Gastroesophageal sphincter (tissue), 4 donors: ENCODE results near the gene TGFBR2. TPM values are rescaled to one million over a fixed set of nuclear protein-coding genes. Genes with fewer than 3 reads are reported as not detected.
A peak's percentile ranks its signal among the peaks of the same experiment; 100 is the strongest.
"Not testable (repeated sequence)": the region's sequence is repeated elsewhere in the genome, so short reads cannot be mapped to it uniquely, and the experiment has no call there.

ENCODE experiments used
- ATAC-seq: fragments of 150-250 bp; one replicate; pipeline ENCODE4 v1.9.1; 2016; ENCODE audit warnings: mild to moderate bottlenecking, moderate library complexity
- H3K27ac ChIP-seq, 4 donors: fragments of 200-600 bp; sonication (generic) in 3 of 4; 1 replicate in 3 of 4; 2 replicates in 1 of 4; pipeline ENCODE4 v1.5.1; 2016 to 2019
- H3K27me3 ChIP-seq: fragments of 200-600 bp; sonication (generic); one replicate; pipeline ENCODE4 v1.5.1; 2019
- H3K36me3 ChIP-seq, 2 donors: fragments of 200-600 bp; sonication (generic); one replicate each; pipeline ENCODE4 v1.5.1; 2019; ENCODE audit warnings: control low read depth in 1 of 2
- H3K4me1 ChIP-seq, 3 donors: fragments of 200-600 bp; sonication (generic); 1 replicate in 2 of 3; 2 replicates in 1 of 3; pipeline ENCODE4 v1.5.1; 2016 to 2019; ENCODE audit warnings: control low read depth in 2 of 3
- H3K4me3 ChIP-seq, 2 donors: fragments of 200-600 bp; sonication (generic); one replicate each; pipeline ENCODE4 v1.5.1; 2019; ENCODE audit warnings: mild to moderate bottlenecking in 1 of 2, moderate library complexity in 1 of 2
- H3K9me3 ChIP-seq, 3 donors: fragments of 200-600 bp; sonication (generic); one replicate each; pipeline ENCODE4 v1.5.1; 2017 to 2019; ENCODE audit warnings: control low read depth in 2 of 3
- CTCF ChIP-seq, 4 experiments: fragments of 200-600 bp in 2 of 4; fragments of 450-650 bp in 2 of 4; sonication (generic) in 1 of 4; IDR thresholded peaks; one replicate each; pipeline ENCODE4 v1.5.1; 2017 to 2019; ENCODE audit warnings: antibody characterized with exemption in 4 of 4, mild to moderate bottlenecking in 2 of 4, moderate library complexity in 2 of 4
- EP300 ChIP-seq: sonication (generic); formaldehyde crosslinking; IDR thresholded peaks from one replicate; pipeline ENCODE4 v1.6.1; 2017; ENCODE audit warnings: antibody characterized with exemption, mild to moderate bottlenecking
- POLR2A ChIP-seq, 2 donors: fragments of 450-650 bp; IDR thresholded peaks; one replicate each; pipeline ENCODE4 v1.6.1; 2017; ENCODE audit warnings: antibody characterized with exemption in 2 of 2, mild to moderate bottlenecking in 2 of 2, moderate library complexity in 1 of 2
- POLR2AphosphoS5 ChIP-seq: sonication (generic); formaldehyde crosslinking; IDR thresholded peaks from one replicate; pipeline ENCODE4 v1.6.1; 2017; ENCODE audit warnings: antibody characterized with exemption
- WGBS, 2 donors: methylation state at CpG; one replicate each; pipeline ENCODE4 v1.1.5; 2018; ENCODE audit warnings: low coverage in 1 of 2; 5-methylcytosine and 5-hydroxymethylcytosine counted together
- total RNA-seq, 4 donors: library from RNA; depleted of rRNA; stranded (reverse); fragments of >200 nt; gene quantifications; one replicate each; pipeline ENCODE4 v1.1.0, GENCODE V29; 2016

The TGFBR2 gene
- total RNA-seq, 4 donors from 2014 or later: 174 to 297 (median 231) TPM

GRCh38 chr3:30623351-30623750, 16.9 kb downstream of the TGFBR2 start:
- 72 to 90% methylated on average over 2 to 5 of the region's 5 CpGs for WGBS, 2 donors
- H3K36me3 ChIP-seq: peaks cover 0 to 26% of the 10 kb centered on the region in 2 donors
- H3K27ac ChIP-seq: peak overlapping the region in 2 of 4 donors; percentile 32 to 59
- no peak overlapping the region for H3K4me3 ChIP-seq
- no peak for ATAC-seq
- no peaks in the 10 kb centered on the region for H3K9me3 ChIP-seq
- no peak for TF ChIP-seq EP300
- TF ChIP-seq POLR2A (IDR thresholded peaks at IDR 0.05): no peak
- TF ChIP-seq POLR2AphosphoS5: no peak
- TF ChIP-seq CTCF (IDR thresholded peaks at IDR 0.05): no peak
- H3K4me1 ChIP-seq: peaks cover 33 to 100% (median 51%) of the 10 kb centered on the region in 3 donors
- no peaks in the 10 kb centered on the region for H3K27me3 ChIP-seq

- 69 to 83% methylated on average over 6 of the region's 6 CpGs for WGBS, 2 donors
- peaks cover 0 to 23% of the 10 kb centered on the region in 2 donors for H3K36me3 ChIP-seq
- not testable (repeated sequence) for ATAC-seq, H3K9me3 ChIP-seq, H3K27me3 ChIP-seq, H3K4me3 ChIP-seq
- peak overlapping the region in 3 of 4 donors; percentile 1 to 77 (median 31) for H3K27ac ChIP-seq
- H3K4me1 ChIP-seq: peaks cover 34 to 100% (median 62%) of the 10 kb centered on the region in 3 donors
Measured at GRCh38 chr3:30624480-30624879, 18.1 kb downstream of the TGFBR2 start.

- peaks cover 39 to 100% (median 57%) of the 10 kb centered on the region in 3 donors for H3K4me1 ChIP-seq
Measured at GRCh38 chr3:30625541-30626438, 19.4 kb downstream of the TGFBR2 start.

GRCh38 chr3:30626443-30627180, 20.2 kb downstream of the TGFBR2 start:
- peaks cover 0 to 26% of the 10 kb centered on the region in 2 donors for H3K36me3 ChIP-seq
- peaks cover 34 to 100% (median 53%) of the 10 kb centered on the region in 3 donors for H3K4me1 ChIP-seq
- H3K4me3 ChIP-seq: no peak overlapping the region
- no peaks in the 10 kb centered on the region for H3K9me3 ChIP-seq
- TF ChIP-seq EP300 (no peak), CTCF (IDR thresholded peaks at IDR 0.05) (no peak), POLR2A (IDR thresholded peaks at IDR 0.05) (no peak), POLR2AphosphoS5 (no peak)
- no peaks in the 10 kb centered on the region for H3K27me3 ChIP-seq
- WGBS, 2 donors: 63 to 81% methylated on average over 3 to 4 of the region's 5 CpGs
- peak overlapping the region; percentile 63 to 78 (median 70) for H3K27ac ChIP-seq
- no peak for ATAC-seq

More at GRCh38 chr3:30625541-30626438, 19.4 kb downstream of the TGFBR2 start:
- peak; percentile 24 for TF ChIP-seq POLR2AphosphoS5
- no peak for TF ChIP-seq EP300
- H3K27me3 ChIP-seq: no peaks in the 10 kb centered on the region
- WGBS, 2 donors: 30 to 36% methylated on average over 3 to 4 of the region's 4 CpGs
- H3K4me3 ChIP-seq: no peak overlapping the region
- H3K36me3 ChIP-seq: peaks cover 0 to 26% of the 10 kb centered on the region in 2 donors
- ATAC-seq: peak; percentile 60
- H3K27ac ChIP-seq: peak overlapping the region; percentile 63 to 78 (median 70)
- no peaks in the 10 kb centered on the region for H3K9me3 ChIP-seq

GRCh38 chr3:30628205-30628900, 22.0 kb downstream of the TGFBR2 start:
- TF ChIP-seq POLR2AphosphoS5 (no peak), CTCF (IDR thresholded peaks at IDR 0.05) (no peak), EP300 (no peak), POLR2A (IDR thresholded peaks at IDR 0.05) (no peak)
- H3K27me3 ChIP-seq: no peaks in the 10 kb centered on the region
- H3K36me3 ChIP-seq: peaks cover 0 to 25% of the 10 kb centered on the region in 2 donors
- ATAC-seq: no peak
- no peaks in the 10 kb centered on the region for H3K9me3 ChIP-seq
- H3K27ac ChIP-seq: peak overlapping the region; percentile 20 to 71 (median 68)
- WGBS, 2 donors: 43 to 77% methylated on average over 3 to 4 of the region's 4 CpGs
- H3K4me1 ChIP-seq: peaks cover 42 to 100% (median 43%) of the 10 kb centered on the region in 3 donors
- H3K4me3 ChIP-seq: no peak overlapping the region
